Activated CD8-positive, alpha-beta T cell treated with anti-CD3 and anti-CD28 coated beads, Interleukin-2, amount 10 ng/mL, durations not matched to agents 7 days and 5 days (primary cell): ENCODE results near the gene TUBB4B. TPM values are rescaled to one million over a fixed set of nuclear protein-coding genes. Genes with fewer than 3 reads are reported as not detected.
A peak's percentile ranks its signal among the peaks of the same experiment; 100 is the strongest.

ENCODE experiments used
- ATAC-seq: fragments of 150-1000 bp; cut with Tn5 transposase; one replicate; pipeline ENCODE4 v1.10.0; 2021; ENCODE audit warnings: moderate library complexity
- CTCF ChIA-PET: fragments of 350-600 bp; sonication (Branson Sonifier 250); formaldehyde crosslinking; loops from one replicate; lab custom pipeline; 2021; ENCODE audit warnings: antibody characterized with exemption; lab: Charles Lee
- POLR2A ChIA-PET: fragments of 350-600 bp; sonication (Branson Sonifier 250); formaldehyde crosslinking; loops from one replicate; lab custom pipeline; 2021; ENCODE audit warnings: antibody characterized with exemption; lab: Charles Lee
- DNase-seq: peaks from one replicate; pipeline ENCODE4 v3.0.0-alpha.2; 2020
- H3K27ac Mint-ChIP-seq: one replicate; pipeline ENCODE4 v1.8.0; 2021; ENCODE audit warnings: mild to moderate bottlenecking, mixed read lengths
- H3K27me3 Mint-ChIP-seq: one replicate; pipeline ENCODE4 v1.8.0; 2021; ENCODE audit warnings: low read depth, mixed read lengths
- H3K36me3 Mint-ChIP-seq: one replicate; pipeline ENCODE4 v1.8.0; 2021; ENCODE audit warnings: low read depth, mixed read lengths
- H3K4me1 Mint-ChIP-seq: one replicate; pipeline ENCODE4 v1.8.0; 2021; ENCODE audit warnings: low read depth, mixed read lengths
- H3K4me3 Mint-ChIP-seq: one replicate; pipeline ENCODE4 v1.8.0; 2021; ENCODE audit warnings: mild to moderate bottlenecking, mixed read lengths
- H3K9me3 Mint-ChIP-seq: one replicate; pipeline ENCODE4 v1.8.0; 2022; ENCODE audit warnings: mixed read lengths; ENCODE audit not compliant: insufficient read depth
- total RNA-seq, 2 experiments: library from RNA; stranded (reverse); gene quantifications; one replicate each; pipeline ENCODE4 v1.2.3, GENCODE V29; 2021

The TUBB4B gene
- total RNA-seq, 2 experiments from 2014 or later = 417 to 432 TPM

DNA sequence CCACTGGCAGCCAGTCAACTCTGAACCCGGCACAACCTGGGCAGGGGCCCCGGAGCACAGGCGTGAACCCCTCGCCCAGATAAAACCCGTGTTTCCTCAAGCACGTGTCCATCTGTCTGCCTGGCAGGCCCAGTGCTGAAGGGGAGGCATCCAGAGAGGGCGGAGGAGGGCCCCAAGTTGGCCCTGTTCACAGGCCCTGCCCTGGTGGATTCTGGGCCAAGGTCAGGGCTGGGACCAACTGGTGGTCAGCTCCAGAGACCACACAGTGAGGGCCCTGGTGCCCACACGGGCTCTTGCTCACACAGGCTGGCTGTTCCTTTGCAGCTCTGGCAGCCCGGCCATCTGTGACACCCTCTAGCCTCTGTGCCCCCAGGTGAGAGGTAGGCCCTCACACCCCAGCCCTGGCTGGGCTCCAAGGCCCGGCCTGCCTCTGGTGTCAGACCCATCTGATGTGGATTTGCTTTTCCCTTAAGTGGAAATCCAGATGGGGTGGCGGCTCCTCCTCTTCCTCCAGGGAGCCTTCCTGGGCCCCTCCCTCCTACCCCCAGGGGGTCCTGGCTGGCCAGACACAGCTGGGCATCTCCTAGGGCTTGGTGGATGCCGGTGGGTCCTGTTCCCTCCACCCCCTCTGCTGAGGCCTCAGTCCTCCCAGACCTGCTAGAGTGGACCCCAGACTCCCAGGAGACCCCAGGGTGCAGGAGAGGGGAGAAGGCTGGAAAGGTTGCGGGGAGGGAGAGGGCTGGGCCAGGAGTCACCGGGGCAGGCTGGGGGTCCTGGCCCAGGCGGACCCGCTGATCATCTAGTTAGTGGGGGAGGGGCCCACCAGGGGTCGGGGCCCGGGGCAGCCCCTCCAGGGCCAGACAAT, 9.5 kb downstream of the TUBB4B start:
- H3K36me3 Mint-ChIP-seq = peaks cover 3% of the 10 kb centered on the region
- no peaks in the 10 kb centered on the region for H3K9me3 Mint-ChIP-seq

DNA sequence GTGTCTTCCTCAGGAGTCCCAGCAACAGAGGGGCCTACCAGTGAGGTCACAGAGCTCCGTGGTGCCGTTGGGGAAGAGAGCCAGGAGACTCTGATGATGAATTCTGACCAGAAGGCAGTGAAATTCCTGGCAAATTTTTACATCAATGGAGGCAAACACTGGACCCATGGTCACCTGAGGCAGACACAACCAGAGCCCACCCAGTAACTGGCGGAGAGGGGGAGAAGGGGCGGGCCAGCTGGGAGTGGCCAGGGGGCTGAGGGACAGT, 10.0 kb downstream of the TUBB4B start, which contains the start of gene STPG3:
Gene STPG3, plus strand, starts transcription at position 93 of the 268 bp plus-strand sequence. Its CDS starts 1 bp downstream, at position 94.
- peaks cover 10% of the 10 kb centered on the region for H3K4me1 Mint-ChIP-seq
- H3K9me3 Mint-ChIP-seq = no peaks in the 10 kb centered on the region
- no peak within 1 kb of the TSS for H3K4me3 Mint-ChIP-seq

More for the DNA sequence above, 9.5 kb downstream of the TUBB4B start:
- ChIA-PET CTCF (no interaction called here), POLR2A (interaction anchor here (1.1 kb wide), 1 partner anchor 10 kb away, joined by 4 read pairs; the partner anchor contains the start of gene TUBB4B)
- no peak for ATAC-seq
- H3K27ac Mint-ChIP-seq = no peak overlapping the region
- H3K27me3 Mint-ChIP-seq = no peaks in the 10 kb centered on the region
- peaks cover 6% of the 10 kb centered on the region for H3K4me1 Mint-ChIP-seq
- DNase-seq = no peak
- H3K4me3 Mint-ChIP-seq = no peak overlapping the region

DNA sequence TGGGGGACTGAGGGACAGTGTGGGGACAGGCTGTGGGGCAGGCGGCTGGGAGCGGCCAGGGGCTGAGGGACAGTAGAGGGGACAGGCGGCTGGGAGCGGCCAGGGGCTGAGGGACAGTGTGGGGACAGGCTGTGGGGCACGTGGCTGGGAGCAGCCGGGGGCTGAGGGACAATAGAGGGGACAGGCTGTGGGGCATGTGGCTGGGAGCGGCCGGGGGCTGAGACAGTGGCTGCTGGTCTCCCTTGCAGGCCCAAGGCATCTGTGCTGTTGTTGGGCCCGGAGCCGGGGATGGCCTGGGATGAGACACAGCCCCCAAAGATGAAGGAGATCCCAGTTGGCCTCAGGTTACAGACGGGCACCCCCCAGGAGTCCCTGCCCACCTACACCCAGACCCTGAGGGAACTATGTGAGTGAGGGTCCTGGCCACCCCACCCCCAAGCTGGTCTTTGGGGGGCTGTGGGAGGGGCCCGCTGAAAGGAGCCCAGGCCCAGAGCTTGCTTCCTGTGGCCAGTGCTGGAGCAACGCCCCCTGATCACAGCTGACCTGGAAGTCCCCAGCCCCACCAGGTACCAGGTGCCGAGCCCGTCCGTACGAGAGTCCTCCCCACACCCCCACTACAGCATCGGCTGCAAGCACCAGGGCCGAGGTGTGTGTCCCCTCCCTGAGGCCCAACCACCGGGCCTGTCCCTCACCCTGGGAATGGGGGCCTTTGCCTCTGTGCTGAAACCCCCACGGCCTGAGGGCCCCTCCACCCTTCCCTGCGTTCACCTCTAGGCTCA, 10.6 kb downstream of the TUBB4B start:
- POLR2A ChIA-PET = interaction anchor here (5.5 kb wide), 1 partner anchor 10 kb away, joined by 87 read pairs; the partner anchor contains the start of gene TUBB4B
- H3K27me3 Mint-ChIP-seq = no peaks in the 10 kb centered on the region
- DNase-seq (no peak), ATAC-seq (no peak)
- no peaks in the 10 kb centered on the region for H3K9me3 Mint-ChIP-seq
- no peak overlapping the region for H3K4me3 Mint-ChIP-seq
- peaks cover 4% of the 10 kb centered on the region for H3K36me3 Mint-ChIP-seq
- peaks cover 16% of the 10 kb centered on the region for H3K4me1 Mint-ChIP-seq
- CTCF ChIA-PET = no interaction called here
- no peak overlapping the region for H3K27ac Mint-ChIP-seq

More for the DNA sequence above, 10.0 kb downstream of the TUBB4B start, which contains the start of gene STPG3:
- DNase-seq (no peak), ATAC-seq (no peak)
- H3K36me3 Mint-ChIP-seq = peaks cover 3% of the 10 kb centered on the region
- H3K27ac Mint-ChIP-seq = no peak within 1 kb of the TSS
- ChIA-PET POLR2A (no interaction called here), CTCF (no interaction called here)
- no peaks in the 10 kb centered on the region for H3K27me3 Mint-ChIP-seq

DNA sequence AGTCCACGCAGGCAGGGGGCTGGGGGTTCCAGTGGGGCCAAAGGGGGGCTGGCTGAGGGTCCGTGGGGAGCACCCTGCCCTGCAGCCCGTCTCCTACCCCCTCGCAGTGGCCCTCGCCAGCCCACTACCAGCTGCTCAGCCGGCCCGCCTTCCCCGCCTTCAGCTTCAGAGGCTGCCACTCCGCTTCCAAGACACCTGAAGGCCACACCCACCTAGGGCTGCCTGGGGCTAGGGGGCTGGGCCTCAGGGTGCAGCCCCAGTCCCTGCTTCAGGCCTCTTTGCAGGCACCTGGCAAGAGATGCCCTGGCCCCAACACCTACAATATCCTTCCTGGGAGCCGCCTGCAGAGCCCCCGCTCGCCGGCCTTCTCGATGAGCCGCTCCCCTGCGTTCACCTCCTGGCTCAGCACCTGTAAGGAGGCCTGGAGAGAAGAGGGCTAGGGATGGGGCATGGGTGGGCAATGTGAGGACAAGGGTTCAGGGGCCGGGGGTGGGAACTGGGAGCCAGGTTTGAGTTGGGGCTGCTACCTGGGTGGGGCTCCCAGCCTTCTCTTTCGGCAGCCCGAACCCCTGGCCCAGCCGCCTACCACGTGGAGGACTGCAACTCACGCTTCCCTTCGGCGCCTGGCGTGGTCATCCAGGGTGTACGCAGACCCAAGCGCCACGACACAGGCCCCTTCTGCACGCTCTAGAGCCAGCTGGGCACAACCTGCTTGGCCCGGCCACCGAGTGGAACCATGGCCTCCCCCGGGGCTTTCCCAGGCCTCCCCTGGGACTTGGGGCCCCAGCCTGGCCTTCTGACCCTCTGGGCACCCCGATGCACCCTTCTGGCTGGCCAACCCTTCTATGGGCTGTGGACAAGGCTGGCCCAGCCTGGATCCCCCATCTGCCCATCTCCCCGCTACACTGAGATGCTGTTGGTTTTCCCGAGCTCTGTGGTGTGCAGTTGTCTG, 11.7 kb downstream of the TUBB4B start:
- H3K36me3 Mint-ChIP-seq = peaks cover 8% of the 10 kb centered on the region
- CTCF ChIA-PET = interaction anchor here (1.0 to 4.4 kb wide), 2 partner anchors 12 to 16 kb away, joined by 4 to 32 read pairs; partner anchors contain the start of gene TUBB4B
- H3K27ac Mint-ChIP-seq = no peak overlapping the region
- no peak for DNase-seq
- H3K4me1 Mint-ChIP-seq = peaks cover 20% of the 10 kb centered on the region
- ATAC-seq = no peak
- POLR2A ChIA-PET = interaction anchor here (4.4 to 5.5 kb wide), 2 partner anchors 8 to 11 kb away, joined by 14 to 87 read pairs; partner anchors contain the start of gene TUBB4B
- H3K27me3 Mint-ChIP-seq = no peaks in the 10 kb centered on the region
- H3K9me3 Mint-ChIP-seq = no peaks in the 10 kb centered on the region
- H3K4me3 Mint-ChIP-seq = no peak overlapping the region

DNA sequence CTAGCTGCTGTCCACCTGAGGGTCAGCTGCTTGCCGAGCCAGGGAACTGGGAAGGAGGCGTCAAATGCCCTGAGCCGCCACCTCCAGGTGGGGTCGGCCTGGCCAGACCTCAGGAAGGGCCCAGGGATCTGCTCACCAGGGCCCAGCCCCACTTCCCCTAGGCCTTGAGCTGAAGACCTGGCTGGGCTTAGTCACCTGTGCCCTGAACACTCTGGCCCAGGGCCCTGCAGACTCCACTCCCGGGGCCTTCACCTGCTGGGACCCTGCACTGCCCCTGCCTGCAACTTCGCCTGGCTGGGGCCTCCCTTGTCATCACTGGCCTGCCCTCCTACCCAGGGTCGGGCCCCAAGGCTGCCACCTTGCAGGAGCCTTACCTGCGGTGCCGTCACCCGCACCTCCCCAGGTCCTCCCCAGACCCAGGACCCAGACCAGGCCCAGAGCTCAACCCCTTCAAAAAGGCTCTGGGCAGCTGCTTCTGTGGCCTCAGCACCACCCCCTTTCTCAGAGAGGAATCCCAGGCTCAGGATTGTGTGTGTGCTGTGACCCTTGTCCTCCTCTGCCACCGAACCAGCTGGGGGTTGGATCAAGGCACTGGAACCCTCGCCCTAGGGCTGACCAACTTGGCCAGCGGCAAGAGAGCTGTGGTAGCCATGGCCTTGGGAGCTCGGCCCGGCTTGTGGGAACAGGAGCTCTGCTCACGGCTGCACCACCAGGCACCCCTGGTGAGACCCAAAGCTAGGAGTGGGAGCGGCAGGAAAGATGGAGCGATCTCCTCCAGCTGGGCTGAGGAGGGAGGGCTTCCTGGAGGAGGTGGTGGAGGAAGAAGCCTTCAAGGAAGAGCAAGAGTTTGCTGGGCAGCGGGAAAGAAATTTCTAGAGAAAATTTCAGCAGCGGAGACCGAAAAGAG, 12.9 kb downstream of the TUBB4B start:
- Mint-ChIP-seq H3K27ac (peak overlapping the region; percentile 78), H3K27me3 (no peaks in the 10 kb centered on the region), H3K4me1 (peaks cover 20% of the 10 kb centered on the region), H3K9me3 (no peaks in the 10 kb centered on the region), H3K36me3 (peaks cover 12% of the 10 kb centered on the region), H3K4me3 (peak overlapping the region; percentile 79)
- DNase-seq (no peak), ATAC-seq (no peak)
- POLR2A ChIA-PET = interaction anchor here (0.6 to 5.5 kb wide), 6 partner anchors 9 to 168 kb away, joined by 3 to 87 read pairs (median 4); partner anchors contain the start of genes MAN1B1 and TUBB4B
- CTCF ChIA-PET = interaction anchor here (0.9 to 4.4 kb wide), 4 partner anchors 9 to 225 kb away, joined by 3 to 32 read pairs (median 10); partner anchors contain the start of gene TUBB4B

DNA sequence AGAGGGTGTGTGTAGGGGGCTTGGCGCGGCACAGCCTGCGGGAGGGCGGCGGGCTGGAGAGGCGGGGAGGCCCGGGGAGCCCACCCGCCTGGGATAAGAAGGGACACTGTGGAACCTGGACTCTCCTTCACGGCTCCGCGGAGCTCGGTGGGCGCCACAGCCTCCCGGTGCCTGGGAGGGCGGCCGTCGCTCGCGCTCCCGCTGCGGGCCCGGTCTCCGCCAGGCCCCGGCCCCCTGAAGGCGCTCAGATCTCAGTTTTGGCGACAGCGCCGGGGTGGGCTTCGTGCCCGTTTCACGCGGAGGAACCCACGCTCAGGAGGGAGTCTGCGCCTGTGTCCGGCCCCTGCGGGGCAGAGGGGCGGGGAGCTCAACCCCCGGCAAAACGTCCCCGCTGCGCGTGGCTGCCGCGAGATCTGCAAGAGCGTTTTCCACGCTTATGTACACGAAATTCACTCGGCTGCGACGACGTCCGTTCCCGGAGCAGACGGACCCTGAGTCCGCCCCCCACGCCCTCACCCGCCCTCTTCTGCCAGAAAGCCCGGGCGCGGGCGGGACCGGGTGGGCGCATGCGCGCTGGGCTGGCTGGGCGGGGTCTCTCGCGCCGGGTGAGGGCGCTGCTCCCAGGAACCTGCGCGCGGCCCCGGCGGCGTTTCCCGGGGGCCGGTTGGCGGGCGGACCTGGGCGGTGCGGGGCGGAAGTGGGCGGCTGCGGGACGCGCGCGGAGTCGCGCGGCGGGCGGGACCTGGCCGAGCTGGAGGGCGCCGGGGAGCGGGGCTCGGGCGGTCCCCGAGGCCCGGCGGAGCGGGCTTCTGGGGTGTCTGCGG, 13.7 kb downstream of the TUBB4B start, which contains the start of gene NELFB:
Gene NELFB, plus strand, starts transcription at position 704 of the 824 bp plus-strand sequence.
- ChIA-PET POLR2A (interaction anchor here (0.6 to 5.5 kb wide), 8 partner anchors 10 to 168 kb away, joined by 3 to 87 read pairs (median 4); partner anchors contain the start of genes MAN1B1, TPRN and TUBB4B), CTCF (interaction anchor here (0.9 to 4.4 kb wide), 4 partner anchors 9 to 226 kb away, joined by 3 to 32 read pairs (median 10); partner anchors contain the start of gene TUBB4B)
- peak within 1 kb of the TSS; percentile 91 for H3K4me3 Mint-ChIP-seq
- DNase-seq (peak; percentile 95), ATAC-seq (peak; percentile 91)
- H3K27me3 Mint-ChIP-seq = no peaks in the 10 kb centered on the region
- no peaks in the 10 kb centered on the region for H3K9me3 Mint-ChIP-seq
- peaks cover 17% of the 10 kb centered on the region for H3K36me3 Mint-ChIP-seq
- peak within 1 kb of the TSS; percentile 87 for H3K27ac Mint-ChIP-seq
- peaks cover 20% of the 10 kb centered on the region for H3K4me1 Mint-ChIP-seq

DNA sequence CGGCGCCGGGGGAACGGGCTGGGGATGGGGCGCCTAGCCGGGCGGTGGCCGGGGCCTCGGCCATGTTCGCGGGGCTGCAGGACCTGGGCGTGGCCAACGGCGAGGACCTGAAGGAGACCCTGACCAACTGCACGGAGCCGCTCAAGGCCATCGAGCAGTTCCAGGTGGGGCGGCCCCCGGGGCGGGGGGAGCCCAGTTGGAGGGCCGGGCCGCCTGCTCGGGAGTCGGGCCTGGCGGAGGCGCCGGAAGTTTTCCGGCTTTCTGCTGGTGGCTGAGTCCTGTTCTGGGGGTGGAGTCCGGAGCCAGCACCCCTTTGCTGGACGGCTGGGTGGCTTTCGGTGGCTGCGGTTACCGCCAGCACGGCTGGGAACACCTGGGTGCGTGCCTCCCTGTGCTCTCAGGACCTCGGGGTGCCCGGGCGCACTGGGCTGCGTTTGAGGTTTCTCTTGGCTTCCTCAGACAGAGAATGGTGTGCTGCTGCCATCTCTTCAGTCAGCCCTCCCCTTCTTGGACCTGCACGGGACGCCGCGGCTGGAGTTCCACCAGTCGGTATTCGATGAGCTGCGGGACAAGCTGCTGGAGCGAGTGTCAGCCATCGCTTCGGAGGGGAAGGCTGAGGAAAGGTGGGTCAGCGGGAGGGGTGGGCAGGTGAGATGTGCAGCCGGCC, 14.5 kb downstream of the TUBB4B start:
- DNase-seq = no peak
- CTCF ChIA-PET = interaction anchor here (1.0 to 4.4 kb wide), 5 partner anchors 10 to 27 kb away, joined by 3 to 32 read pairs (median 5); partner anchors contain the start of gene TUBB4B
- Mint-ChIP-seq H3K4me3 (peak overlapping the region; percentile 91), H3K4me1 (peaks cover 20% of the 10 kb centered on the region), H3K27me3 (no peaks in the 10 kb centered on the region), H3K27ac (peak overlapping the region; percentile 87), H3K9me3 (no peaks in the 10 kb centered on the region), H3K36me3 (peaks cover 17% of the 10 kb centered on the region)
- POLR2A ChIA-PET = interaction anchor here (0.6 to 5.5 kb wide), 7 partner anchors 11 to 169 kb away, joined by 3 to 87 read pairs (median 4); partner anchors contain the start of genes MAN1B1, TPRN and TUBB4B
- ATAC-seq = no peak

DNA sequence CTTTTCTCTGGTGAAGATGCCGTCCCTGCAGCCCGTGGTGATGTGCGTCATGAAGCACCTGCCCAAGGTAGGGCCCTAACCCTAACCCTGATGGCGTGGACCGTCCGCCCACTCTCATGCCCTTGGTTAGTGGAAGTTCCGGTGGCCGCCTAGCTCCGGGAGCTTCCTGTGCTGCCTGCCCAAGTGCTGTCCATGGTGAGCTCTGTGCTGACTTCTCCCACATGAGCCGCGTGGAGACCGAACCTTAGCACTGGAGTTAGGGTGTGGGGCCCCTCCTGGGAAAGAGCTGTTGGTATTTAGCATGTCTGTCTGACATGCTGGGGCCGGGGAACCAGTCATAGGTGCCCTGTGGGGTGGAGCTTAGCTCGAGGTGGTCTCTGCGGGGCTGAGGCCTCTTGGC, 15.3 kb downstream of the TUBB4B start:
- peak overlapping the region; percentile 91 for H3K4me3 Mint-ChIP-seq
- no peaks in the 10 kb centered on the region for H3K9me3 Mint-ChIP-seq
- peak overlapping the region; percentile 25 for H3K27ac Mint-ChIP-seq
- DNase-seq = no peak
- no peak for ATAC-seq
- peaks cover 20% of the 10 kb centered on the region for H3K4me1 Mint-ChIP-seq
- no peaks in the 10 kb centered on the region for H3K27me3 Mint-ChIP-seq
- POLR2A ChIA-PET = interaction anchor here (0.6 to 5.5 kb wide), 4 partner anchors 12 to 24 kb away, joined by 3 to 87 read pairs (median 8); partner anchors contain the start of gene TUBB4B
- peaks cover 18% of the 10 kb centered on the region for H3K36me3 Mint-ChIP-seq
- CTCF ChIA-PET = interaction anchor here (1.0 to 4.4 kb wide), 3 partner anchors 16 to 26 kb away, joined by 3 to 32 read pairs (median 5); partner anchors contain the start of gene TUBB4B
